ENCODE results near the gene FARS2.
A peak's percentile ranks its signal among the peaks of the same experiment; 100 is the strongest.
"Not testable (repeated sequence)": the region's sequence is repeated elsewhere in the genome, so short reads cannot be mapped to it uniquely, and the experiment has no call there.

The FARS2 gene

GRCh38 chr6:5670811-5671561 lies 409.7 kb downstream of the FARS2 start:
- no peak for DNase-seq (ENCODE audit: low read depth)

GRCh38 chr6:5671601-5672559 lies 410.6 kb downstream of the FARS2 start:
- no peak for DNase-seq (ENCODE audit: low read depth)

GRCh38 chr6:5672581-5673011 lies 411.3 kb downstream of the FARS2 start:
- DNase-seq (ENCODE audit: low read depth), result peak; percentile 87

GRCh38 chr6:5673019-5673790 lies 411.9 kb downstream of the FARS2 start:
- DNase-seq (ENCODE audit: low read depth), result no peak

GRCh38 chr6:5674141-5674540 lies 412.8 kb downstream of the FARS2 start:
- peak; percentile 11 for DNase-seq (ENCODE audit: low read depth)

GRCh38 chr6:5674721-5675120 lies 413.4 kb downstream of the FARS2 start:
- no peak for DNase-seq (ENCODE audit: low read depth)

- DNase-seq (ENCODE audit: low read depth), result no peak
Observed at GRCh38 chr6:5676701-5677100, 415.4 kb downstream of the FARS2 start.

- DNase-seq (ENCODE audit: low read depth), result no peak
Observed at GRCh38 chr6:5677219-5678000, 416.1 kb downstream of the FARS2 start.

- no peak for DNase-seq (ENCODE audit: low read depth)
Observed at GRCh38 chr6:5679270-5679669, 418.0 kb downstream of the FARS2 start.

GRCh38 chr6:5679691-5680090 lies 418.4 kb downstream of the FARS2 start:
- DNase-seq (ENCODE audit: low read depth), result no peak

- no peak for DNase-seq (ENCODE audit: low read depth)
Observed at GRCh38 chr6:5680095-5680494, 418.8 kb downstream of the FARS2 start.

GRCh38 chr6:5681480-5681879 lies 420.2 kb downstream of the FARS2 start:
- no peak for DNase-seq (ENCODE audit: low read depth)

GRCh38 chr6:5682530-5682929 lies 421.2 kb downstream of the FARS2 start:
- DNase-seq (ENCODE audit: low read depth), result no peak

GRCh38 chr6:5683747-5684146 lies 422.4 kb downstream of the FARS2 start:
- not testable (repeated sequence) for DNase-seq (ENCODE audit: low read depth)

GRCh38 chr6:5684320-5685053 lies 423.2 kb downstream of the FARS2 start:
- peak; percentile 77 for DNase-seq (ENCODE audit: low read depth)

- DNase-seq (ENCODE audit: low read depth), result no peak
Observed at GRCh38 chr6:5693225-5694145, 432.2 kb downstream of the FARS2 start.

GRCh38 chr6:5695260-5696245 lies 434.2 kb downstream of the FARS2 start:
- DNase-seq (ENCODE audit: low read depth), result peak; percentile 56

- DNase-seq (ENCODE audit: low read depth), result no peak
Observed at GRCh38 chr6:5697508-5697907, 436.2 kb downstream of the FARS2 start.

Measured in fibroblast of gingiva (primary cell).